NCI-H82 treated with DMSO at 0.1 percent for 48 hours (cell line): ENCODE data around the gene RAB11A.

Experiments used
- DNase-seq: peaks from one replicate; lab custom pipeline; 2025; ENCODE audit not compliant: unreplicated experiment; lab: John Stamatoyannopoulos, UW

The RAB11A gene

DNA sequence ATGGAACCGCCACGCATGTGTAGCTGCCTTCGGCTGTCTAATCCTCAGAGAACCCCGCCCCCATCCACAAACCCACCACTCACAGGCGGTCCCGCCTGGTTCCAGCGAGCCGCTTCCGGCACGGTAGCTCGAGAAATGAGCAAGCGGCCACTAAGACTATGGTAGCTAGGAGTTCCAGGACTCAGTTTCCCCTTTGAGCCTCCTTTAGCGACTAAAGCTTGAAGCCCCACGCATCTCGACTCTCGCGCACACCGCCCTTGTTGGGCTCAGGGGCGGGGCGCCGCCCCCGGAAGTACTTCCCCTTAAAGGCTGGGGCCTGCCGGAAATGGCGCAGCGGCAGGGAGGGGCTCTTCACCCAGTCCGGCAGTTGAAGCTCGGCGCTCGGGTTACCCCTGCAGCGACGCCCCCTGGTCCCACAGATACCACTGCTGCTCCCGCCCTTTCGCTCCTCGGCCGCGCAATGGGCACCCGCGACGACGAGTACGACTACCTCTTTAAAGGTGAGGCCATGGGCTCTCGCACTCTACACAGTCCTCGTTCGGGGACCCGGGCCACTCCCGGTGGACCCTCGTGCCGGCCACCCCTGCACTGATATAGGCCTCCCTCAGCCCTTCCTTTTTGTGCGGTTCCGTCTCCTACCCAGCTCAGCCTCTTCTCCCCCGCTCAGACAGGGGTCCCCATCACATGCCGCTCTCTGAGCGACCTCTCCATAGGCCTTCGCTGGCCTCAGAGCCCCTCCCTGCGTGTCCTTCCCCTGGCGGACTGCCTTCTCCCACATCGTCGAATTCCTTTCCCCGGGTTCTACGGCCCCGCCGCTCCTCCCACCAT, at the start of gene RAB11A:
Gene RAB11A (plus strand): TSS at position 366 of the 828 bp plus-strand sequence. CDS start 95 bp downstream, at position 461.
- peak; percentile 94 for DNase-seq

DNA sequence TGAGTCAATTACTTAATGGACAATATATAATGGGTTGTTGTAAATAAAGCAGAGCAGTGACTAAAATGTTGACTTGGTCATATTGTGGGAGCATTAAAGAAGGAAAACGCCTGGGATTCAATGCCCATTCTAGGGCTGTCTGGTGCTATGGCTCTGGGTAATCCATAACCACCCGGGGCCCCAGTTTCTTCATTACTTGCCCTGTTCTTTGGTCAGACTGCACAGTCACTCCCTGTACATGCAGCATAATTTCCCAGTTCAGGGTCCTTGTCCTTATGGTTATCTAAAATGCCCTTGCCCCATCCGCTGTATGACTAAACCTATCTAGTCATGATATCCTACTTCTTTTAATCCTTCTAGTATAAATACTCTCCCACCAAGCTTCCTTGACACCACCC, 49.7 kb upstream of the RAB11A start:
- no peak for DNase-seq

DNA sequence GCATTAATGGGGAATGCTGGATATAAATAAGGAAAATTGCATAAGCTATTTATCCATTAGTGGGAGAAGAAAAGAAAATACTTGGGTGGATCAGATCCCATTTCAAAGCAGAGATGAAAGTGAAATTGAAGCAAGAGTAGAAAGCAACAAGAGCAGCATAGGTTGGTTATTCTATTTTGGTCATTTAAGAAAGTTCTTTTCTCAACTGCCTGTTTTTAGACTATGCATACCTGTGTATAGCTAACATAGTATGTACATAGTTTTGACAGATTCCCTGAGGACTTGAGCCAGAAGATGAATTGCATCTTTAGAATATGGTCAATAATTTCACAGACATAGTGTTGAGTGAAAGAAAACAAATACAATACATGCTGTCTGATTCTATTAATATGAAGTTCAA, 48.2 kb upstream of the RAB11A start:
- DNase-seq = no peak

DNA sequence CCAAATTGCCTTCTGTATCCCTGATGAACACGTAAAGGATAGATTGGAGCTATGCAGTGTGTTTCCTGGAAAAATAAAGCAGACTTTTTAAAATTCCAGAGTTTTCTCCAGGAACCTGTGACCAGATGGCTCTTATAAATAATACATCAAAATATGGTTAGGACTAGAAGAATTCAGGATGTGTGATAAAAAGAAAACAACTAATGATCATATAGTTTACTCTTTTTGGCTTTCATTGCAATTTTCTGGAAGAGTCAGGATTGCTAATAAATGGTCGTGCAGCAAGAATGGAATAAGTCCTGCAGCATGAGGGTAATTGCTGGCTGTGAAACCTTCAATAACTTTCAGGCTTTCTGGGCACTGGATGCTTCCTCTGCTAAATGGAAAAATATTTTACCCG, 47.0 kb upstream of the RAB11A start:
- DNase-seq = no peak

DNA sequence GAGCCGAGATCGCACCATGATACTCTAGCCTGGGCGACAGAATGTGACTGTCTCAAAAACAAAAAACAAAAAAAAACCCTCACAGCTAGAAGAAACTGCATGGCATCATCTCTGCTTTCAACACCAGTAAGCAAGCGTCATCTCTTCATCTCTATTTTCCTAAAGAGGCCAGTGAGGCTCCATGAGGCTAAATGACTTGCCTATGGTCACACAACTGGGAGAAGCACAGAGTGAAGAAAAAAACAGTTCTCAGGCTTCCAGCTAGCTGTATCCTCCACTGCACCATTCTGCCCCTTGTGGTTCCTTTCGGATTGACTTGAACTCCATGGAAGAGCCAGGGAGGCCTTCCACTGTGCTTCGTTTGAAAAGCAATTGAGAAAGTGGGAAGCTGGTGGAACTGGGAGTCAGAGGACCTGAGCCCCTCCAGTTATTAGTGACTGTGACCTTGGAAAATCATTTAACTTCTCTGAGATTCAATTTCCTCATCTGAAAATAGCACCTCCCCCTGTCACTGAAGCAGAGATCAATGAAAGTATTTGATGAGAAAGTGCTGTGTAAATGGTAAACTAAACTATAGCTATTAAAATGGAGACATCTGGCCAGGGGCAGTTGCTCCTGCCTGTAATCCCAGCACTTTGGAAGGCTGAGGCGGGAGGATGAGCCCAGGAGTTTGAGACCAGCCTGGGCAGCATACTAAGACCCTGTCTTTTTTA, 45.1 kb upstream of the RAB11A start:
- DNase-seq = peak; percentile 24

DNA sequence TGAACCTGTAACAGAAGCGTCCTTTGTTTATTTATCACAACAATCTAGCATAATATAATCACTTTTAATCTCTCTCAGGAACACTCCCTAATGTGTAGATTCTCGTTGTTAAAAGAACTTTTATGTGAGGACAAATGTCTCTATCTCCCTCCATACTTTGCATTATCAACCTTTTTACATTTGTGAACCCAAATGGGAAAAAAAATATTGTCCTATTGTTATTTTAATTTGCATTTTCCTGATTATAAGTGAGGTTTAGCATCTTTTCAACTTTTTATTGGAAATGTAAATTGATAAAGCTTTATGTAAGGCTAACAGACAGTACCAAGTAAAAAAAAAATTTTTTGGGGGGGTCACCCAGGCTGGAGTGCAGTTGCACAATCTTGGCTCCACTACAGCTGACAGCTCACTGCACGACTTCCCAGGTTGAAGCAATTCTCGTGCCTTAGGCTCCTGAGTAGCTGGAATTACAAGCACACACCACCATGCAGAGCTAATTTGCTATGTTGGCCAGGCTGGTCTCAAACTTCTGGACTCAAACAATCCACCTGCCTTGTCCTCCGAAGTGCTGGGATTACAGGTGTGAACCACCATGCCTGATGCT, 44.2 kb upstream of the RAB11A start:
- no peak for DNase-seq

DNA sequence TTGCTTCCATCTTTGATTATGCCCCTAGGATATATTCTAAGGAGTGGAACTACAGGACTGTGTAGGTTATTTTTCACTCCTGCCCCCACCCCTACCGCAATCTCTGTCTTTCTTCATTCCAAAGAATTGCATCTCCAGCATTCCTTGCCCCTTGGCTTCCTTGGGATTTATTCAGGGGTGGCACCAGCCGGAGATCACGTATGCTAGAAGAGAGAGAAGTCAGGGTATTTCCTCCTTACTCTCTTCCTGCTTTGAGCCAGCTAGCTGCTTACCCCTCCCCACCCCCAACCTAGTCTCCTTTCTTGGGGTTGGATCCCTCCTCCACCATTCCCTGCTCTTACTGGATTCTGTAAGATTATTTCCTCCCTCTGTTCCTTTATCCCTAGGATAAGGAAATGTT, 42.2 kb upstream of the RAB11A start:
- no peak for DNase-seq

DNA sequence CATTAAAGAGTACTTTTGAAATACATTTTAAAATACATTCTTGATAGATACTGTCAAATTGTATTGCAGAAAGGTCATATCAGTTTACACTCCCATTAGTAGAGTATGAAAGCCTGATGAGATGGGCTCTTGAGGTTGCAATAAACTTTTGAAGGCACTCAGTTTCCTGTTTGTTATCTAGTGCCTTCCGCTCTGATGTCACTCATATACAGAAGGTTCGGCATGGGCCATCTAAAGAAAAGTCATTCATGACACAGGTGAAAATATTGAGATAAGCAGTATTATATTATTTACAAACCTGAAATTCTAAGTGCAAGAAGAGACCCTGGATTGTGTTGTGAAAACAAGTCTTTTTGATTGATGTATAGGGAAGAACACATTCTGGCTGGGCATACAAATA, 40.7 kb upstream of the RAB11A start:
- no peak for DNase-seq

DNA sequence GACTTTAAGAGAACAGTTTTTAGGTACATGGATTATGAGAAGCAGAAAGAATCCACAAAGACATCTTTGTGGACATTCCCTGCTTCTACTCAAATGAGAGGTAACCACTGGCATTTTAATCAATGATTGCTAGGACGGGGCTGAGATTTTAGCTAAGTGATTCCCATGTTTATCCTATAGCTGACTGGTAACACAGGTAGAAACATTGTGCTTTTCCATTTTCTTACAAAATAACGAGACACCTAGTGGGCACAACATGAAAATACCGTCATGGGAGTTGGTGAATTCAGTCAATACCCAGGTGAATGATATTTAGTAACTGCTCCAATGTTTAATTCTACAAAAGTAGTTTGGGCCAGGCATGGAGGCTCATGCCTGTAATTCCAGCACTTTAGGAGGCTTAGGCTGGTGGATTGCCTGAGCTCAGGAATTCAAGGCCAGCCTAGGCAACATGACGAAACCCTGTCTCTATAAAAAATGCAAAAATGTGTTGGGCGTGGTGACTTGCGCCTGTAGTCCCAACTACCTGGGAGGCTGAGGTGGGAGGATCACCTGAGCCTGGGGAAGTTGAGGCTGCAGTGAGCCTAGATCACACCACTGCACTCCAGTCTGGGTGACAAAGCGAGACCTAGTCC, 40.0 kb upstream of the RAB11A start:
- DNase-seq = no peak

DNA sequence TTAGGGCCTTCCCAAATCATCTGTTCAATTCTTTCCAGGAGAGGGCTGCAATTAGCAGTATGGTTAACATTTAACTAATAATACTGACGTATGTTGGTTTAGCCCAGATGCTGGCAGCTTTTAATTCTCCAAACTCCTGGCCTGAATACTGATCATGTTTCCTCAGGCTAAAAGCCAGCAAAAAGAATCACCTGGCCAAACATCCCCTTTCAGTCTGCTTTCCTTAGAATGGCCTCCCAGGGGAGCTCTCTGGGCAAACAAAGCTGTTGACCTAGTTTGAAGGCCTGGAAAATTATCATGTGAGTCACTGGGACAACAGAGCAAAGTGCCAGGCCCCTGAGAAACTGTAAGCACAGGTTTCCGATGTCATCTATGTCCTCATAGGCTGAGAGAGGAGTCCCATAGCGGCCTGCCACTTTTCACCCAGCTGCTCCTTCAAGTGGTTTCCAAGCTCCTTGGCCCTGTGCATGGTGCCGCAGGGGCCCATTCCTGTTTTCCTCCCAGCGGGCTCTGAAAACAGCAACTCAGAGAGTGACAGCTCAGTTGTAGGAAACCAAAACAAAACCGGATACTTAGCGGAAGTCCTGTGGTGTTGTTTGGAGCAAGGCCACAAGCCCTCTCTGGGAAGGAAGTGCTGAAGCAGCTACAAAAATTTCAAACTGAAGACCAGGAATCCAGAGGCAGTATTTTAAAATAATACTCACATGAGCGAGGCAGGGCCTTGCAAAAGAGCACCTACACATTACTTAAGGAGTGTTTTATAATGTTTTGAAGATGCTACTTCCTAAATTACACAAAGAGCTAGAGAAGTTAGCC, 36.5 kb upstream of the RAB11A start:
- DNase-seq = no peak

DNA sequence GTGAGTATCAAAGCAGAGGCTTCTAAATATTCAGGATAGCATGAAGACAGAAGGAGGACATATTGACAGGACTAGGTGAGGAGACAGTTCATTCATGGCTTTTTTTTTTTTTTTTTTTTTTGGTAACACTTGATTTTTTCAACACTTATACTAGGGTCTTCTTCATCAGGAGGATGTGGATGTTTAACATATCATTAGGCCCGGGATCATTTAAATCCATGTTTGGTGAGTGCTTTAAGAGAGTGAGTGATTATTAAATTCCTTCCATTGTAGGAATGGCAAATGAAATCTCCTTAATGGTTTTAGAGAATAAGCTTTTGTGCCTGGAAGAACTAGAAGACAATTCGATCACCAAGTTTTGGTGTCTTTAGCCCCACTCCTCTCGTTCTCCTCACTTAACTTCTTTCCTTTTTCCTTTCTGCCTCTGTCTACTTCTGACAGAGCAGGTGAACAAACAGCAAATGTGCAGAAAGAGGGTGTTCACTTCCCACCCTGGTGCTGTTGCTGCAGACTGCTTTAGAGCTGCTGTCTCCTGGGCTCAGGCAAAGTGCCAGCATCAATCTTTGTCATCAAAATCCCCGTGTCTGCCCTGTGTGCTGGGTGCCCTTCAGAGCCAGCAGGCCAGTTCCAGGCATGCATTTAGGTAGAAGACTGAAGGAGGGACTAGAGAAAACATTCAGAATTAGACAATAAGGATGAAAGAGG, 35.6 kb upstream of the RAB11A start:
- DNase-seq = peak; percentile 51

DNA sequence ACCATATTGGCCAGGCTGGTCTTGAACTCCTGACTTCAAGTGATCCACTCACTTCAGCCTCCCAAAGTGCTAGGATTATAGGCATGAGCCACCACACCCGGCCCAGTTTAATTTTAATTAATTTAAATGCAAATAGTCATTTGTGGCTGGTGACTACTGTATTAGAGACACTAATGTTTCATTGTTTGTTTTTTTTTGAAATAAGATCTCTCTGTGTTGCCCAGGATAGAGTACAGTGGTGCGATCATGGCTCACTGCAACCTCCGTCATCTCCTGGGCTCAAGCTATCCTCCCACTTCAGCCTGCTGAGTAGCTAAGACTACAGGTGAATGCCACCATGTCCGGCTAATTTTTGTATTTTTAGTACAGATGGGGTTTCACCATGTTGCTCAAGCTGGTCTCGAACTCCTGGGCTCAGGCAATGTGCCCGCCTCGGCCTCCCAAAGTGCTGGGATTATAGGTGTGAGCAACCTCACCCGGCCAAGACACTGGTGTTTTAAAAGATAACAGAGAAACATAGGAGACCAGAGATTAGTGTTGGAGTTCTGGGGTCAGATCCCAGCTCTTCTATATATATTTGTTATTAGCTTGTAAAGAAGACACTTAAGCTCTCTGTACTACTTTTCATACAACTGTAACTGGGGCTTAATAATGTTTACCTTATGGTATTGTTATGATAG, 34.5 kb upstream of the RAB11A start:
- no peak for DNase-seq

DNA sequence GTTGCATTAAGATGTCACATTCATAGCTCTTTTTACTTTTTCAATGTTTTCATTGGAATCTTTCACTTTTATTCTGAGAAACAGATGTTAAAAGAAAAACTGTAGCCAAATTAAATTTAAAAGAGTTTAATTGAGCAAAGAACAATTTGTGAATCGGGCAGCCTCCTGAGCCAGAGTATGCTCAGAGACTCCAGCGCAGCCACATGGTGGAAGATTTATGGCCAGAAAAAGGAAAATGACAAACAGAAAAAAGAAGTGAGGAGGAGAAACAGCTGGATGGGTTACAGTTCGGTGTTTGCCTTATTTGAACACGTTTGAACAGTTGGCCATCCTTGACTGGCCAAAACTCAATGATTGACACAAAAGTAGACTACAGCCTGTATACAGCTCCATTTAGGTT, 33.8 kb upstream of the RAB11A start:
- no peak for DNase-seq

DNA sequence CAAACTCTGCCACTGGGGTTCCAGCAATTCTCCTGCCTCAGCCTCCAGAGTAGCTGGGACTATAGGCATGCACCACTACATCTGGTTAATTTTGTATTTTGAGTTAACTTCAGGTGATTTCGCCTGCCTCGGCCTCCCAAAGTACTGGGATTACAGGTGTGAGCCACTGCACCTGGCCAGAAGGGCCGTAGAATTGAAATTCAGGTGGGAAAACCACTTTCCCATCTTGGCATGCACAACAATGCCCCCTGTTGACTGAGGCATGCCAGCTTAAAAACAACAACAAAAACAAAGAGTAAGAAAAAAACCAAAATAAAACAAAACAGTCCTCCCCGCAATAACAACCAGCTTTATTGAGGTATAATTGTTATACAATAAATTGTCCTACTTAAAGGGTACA, 32.6 kb upstream of the RAB11A start:
- no peak for DNase-seq

DNA sequence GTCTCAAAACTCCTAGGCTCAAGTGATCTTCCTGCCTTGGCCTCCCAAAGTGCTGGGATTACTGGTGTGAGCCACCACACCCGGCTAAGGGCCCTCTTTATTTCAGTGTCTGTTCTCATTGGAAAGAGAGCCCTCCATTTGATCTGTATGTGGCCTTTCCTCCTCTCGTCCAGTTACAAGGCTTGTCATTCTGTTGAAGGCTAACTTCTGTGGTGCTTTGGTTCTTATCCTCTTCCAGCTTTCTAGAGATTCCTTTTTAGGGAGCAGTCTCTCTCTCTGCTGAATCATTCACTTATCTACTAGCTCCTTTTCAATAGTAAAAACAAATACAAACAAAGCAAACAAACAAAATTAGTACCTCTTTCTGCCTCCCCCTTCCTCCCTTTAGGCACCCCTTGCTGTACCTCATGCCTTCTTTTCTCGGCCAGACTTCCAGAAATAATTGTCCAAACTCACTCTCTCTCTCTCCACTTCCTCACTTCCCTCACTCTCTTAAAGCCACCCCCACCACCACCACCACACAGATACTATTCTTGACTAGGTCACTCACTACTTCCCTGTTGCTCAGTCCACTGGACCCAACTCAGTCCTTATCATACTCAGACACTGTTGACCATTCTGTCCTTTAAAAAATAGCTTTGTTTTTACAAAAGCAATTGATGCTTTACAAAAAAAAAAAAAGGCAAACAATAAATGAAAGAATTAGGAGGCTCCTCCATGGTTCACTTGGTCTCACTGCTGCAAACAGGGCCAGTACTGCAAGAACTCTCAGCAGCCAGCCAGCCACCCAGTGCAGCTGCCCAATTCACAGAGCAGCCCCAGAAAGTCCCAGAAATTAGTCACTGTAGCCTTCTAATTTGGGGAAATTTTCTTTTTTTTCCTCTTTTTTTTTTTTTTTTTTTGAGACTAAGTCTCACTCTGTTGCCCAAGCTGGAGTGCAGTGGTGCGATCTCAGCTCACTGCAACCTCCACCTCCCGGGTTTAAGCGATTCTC, 31.7 kb upstream of the RAB11A start:
- DNase-seq = no peak

DNA sequence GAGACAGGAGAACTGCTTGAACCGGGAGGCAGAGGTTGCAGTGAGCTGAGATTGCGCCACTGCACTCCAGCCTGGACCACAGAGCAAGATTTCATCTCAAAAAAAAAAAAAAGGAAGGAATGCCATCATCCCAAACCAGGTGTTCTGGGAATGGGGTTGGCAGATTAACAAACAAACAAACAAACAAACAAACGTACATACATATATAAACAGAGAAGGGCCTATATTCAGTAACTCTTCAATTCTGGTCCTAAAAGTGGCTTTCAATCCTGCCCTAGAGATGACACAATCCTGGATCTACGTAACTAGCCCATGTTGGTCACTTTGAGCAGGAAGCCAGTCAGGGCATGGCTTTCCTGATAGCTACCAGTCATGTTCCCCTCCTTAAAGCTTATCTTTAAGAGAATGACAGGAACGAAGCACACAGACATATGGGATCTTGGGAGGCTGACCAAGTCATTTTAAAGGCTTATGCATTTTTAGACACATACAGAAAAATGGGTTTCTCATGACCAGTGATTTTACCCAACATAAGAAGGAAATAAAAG, 29.9 kb upstream of the RAB11A start:
- no peak for DNase-seq

DNA sequence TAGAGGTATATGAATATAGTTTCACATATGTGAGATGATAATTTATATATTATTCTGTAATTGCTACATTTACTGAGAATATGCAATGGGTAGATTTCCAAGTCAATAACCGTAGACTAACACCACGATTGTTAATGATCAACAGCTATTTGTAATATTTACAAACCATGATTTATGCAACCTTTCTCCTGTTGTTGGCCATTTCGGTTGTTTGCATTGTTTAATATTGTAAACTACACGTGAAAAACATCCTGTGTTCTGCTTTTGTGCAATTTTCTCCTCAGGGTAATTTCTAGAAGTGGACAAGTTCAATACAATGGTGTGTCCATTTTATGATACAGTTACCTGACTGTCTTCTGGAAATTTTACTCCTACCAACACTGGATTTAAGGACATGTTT, 29.3 kb upstream of the RAB11A start:
- no peak for DNase-seq
